Measurements from ENCODE around the gene SH3PXD2B.
A peak's percentile ranks its signal among the peaks of the same experiment; 100 is the strongest.
"Not testable (repeated sequence)": the region's sequence is repeated elsewhere in the genome, so short reads cannot be mapped to it uniquely, and the experiment has no call there.

Gene SH3PXD2B

DNA sequence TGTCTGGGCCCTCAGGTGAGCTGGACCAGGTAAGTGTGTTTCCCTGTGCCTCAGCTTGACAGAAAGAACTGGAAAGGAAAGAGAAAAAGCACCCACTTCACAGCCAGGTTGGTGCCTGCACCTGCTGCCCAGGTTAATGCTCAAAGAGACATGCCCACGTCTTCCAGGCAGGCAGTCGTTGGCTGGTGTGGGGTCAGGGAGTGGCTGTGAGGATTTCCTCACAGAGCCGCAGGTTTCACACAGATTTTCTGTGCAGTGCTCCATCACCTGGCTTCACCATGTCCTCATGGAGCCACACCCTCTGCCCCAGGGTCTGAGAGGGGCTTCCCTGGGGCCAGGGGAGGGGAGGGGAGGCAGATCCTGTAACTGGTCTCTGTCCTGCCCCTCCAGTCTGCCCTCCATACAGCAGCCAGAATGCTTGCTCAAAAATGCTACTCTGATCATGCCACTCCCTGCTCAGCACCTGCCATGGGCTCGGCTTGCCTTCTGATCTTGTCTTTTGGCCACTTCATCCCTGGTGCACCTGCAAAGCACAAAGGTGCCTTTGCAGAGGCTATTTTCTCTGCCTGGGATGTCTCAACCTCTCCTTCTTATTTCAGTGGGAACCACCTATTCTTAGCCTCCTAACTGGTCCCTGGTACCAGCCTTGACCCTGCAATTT, 88.2 kb downstream of the SH3PXD2B start:
- no peak for DNase-seq (ENCODE audit: low read depth)

DNA sequence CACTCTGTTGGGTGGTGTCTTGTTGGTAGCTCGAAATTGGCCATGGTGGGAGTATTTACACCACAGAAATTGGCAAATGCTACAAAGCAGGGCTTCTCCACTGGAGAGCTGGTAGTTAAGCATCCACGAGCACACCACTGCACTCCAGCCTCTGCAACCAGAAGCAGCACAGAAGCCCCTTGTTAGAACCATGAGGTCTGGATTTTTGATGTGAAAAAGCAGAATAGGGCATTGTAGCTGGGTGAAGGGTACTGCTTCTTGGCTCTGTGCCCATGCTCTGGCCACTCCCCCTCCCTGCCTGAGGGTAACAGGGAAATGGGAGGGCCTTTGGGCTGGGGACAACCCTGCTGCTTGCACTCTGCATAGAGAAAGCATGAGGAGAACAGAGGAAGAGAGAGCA, 89.6 kb downstream of the SH3PXD2B start:
- DNase-seq (ENCODE audit: low read depth): no peak

DNA sequence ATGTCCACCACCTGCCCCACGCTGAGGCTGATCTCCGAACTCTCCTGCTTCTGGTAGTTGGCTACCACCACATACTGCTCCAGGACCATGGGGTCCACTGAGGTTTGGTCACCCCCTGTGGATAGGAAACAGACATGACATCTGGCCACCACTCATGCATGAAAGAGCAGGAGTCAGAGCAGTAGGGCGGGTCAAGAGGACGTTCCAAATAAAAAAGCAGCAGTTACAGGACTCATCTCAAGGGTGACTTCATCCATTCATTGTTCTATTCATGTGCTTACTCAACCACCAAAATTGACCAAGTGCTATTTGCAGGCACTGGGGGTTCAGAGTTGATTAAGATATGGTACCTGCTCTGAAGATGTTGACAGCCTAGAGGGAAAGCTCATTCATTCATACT, 91.6 kb downstream of the SH3PXD2B start:
- DNase-seq (ENCODE audit: low read depth): no peak

- peak; percentile 15 for DNase-seq (ENCODE audit: low read depth)
Observed at GRCh38 chr5:172361566-172362238, 92.6 kb downstream of the SH3PXD2B start.

DNA sequence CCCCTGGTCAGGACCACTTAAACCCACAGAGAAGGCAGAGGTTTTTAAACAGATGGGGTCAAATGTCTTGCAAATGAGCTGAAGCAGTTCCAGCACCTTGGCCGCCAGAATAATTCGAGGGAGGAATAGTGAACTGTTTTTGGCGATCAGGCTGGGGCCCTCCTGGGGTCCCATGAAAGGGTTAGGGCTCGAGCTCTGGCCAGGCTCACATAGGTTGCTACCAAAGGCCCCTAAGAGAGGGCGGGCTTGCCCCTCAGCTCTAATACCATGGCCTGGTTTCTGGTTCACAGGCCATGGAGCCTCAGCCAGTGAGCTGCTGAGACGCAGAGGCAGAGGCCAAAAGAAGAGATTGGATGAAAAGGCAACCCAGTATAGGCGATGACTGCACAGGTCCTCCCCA, 96.0 kb downstream of the SH3PXD2B start:
- DNase-seq (ENCODE audit: low read depth): no peak

- DNase-seq (ENCODE audit: low read depth): no peak
Observed at GRCh38 chr5:172356527-172356926, 97.8 kb downstream of the SH3PXD2B start.

DNA sequence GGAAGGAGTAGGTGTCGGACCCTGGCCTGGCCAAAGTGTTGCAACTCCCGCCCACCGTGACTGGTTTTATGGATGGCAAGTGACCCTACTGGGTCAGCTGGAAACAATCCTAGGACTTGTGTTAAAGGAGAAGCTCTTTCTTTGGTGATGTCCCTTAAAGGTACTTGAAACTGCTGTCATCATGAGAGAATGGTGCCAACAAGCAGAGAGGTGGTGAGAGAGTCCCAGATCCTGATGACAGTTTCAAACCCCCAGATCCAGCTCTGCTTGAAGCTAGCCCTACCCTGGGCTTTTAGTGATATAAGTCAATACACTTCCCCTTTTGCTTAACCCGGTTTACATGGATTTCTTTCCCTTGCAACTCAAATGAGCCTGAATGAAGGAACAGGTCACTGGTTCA, 98.3 kb downstream of the SH3PXD2B start:
- DNase-seq (ENCODE audit: low read depth): no peak

DNA sequence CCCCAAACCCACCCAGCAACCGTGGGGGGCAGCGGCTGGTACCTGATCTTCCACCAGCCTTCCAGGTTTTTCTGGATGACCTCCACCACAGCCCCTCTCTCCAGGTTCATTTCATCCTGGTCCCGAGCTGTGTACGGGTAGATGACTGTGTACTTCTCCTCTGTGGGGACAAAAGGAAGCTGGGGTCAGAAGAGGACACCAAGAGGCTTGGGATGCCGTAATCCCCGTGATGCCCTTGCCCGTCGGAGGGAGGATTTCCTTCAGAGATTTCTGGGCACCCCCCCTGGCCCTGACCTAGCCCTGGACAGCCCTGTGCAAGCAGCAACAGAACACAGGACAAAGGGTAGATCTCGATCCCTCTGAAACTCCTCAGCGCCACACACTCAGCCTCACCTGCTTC, 100.5 kb downstream of the SH3PXD2B start:
- no peak for DNase-seq (ENCODE audit: low read depth)

- no peak for DNase-seq (ENCODE audit: low read depth)
Observed at GRCh38 chr5:172353271-172353812, 101.0 kb downstream of the SH3PXD2B start.

DNA sequence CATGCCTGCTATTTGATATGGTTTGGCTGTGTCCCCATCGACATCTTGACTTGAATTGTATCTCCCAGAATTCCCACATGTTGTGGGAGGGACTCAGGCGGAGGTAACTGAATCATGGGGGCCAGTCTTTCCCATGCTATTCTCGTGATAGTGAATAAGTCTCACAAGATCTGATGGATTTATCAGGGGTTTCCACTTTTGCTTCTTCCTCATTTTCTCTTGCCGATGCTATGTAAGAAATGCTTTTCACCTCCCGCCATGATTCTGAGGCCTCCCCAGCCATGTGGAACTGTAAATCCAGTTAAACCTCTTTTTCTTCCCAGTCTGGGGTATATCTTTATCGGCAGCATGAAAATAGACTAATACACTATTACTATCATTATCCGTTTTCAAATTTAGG, 101.8 kb downstream of the SH3PXD2B start:
- not testable (repeated sequence) for DNase-seq (ENCODE audit: low read depth)

- no peak for DNase-seq (ENCODE audit: low read depth)
Observed at GRCh38 chr5:172351240-172351778, 103.0 kb downstream of the SH3PXD2B start.

DNA sequence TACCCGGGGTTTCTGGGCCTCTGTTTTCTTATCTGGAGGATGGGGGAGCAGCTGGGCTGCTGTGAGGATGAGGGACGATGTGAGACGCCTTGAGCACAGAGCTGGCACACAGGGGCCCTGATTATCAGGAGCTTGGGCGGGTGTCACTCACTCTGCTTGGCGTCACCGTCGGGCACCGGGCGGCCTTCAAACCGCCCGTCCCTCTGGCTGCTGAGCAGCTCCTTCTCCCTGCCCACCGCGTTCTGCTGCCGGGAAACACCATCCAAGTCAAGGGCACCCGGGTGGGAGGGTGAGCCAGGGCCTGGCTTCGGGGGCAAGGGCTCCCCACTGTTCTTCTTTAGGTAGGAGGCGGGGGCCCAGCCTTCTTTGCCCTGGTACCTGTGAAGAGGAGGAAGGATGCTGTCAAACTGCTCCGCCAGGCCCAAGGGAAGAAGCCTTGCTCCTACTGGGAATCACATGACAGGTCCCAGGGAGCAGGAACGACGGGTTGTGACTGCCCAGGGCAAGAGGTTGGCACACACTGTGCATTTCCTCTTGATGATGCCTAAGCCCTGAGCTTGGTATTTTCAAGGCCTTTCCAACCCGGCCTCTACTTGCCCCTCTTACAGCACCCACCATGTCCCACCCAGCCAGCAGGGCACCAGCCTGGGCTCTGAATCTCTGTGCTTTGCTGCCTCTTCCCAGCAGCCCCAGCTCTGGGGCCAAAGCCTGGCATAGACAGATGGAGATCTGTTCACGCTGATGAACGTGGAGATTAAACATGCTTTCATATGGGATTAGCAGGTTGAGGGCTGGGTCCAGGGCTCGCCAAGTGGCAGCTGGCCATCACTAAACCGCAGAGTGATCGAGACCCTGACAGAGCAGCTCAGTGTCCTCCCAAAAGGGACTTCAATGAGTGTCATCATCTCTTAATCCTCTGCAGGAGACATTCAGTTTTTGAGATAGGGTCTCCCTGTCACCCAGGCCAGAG, 103.8 kb downstream of the SH3PXD2B start:
- DNase-seq (ENCODE audit: low read depth): no peak

- not testable (repeated sequence) for DNase-seq (ENCODE audit: low read depth)
Observed at GRCh38 chr5:172348733-172349132, 105.6 kb downstream of the SH3PXD2B start.

DNA sequence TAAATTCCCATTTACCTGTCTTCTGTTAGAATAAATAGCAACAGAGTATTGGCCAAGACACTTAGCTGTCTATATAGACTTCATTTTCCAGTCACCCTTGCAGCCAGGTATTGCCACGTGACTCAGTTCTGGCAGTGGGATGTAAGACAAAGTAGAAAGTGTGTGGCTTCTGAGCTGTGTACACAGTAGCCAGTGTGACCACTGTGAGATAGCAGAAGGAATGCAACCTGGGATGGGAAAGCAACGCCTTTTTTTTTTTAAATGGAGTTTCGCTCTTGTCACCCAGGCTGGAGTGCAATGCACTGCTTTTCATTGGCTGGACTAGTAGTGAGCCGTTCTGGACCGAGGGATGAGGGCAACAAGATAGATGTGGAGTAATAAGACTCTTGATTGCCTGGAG, 106.2 kb downstream of the SH3PXD2B start:
- DNase-seq (ENCODE audit: low read depth): no peak

DNA sequence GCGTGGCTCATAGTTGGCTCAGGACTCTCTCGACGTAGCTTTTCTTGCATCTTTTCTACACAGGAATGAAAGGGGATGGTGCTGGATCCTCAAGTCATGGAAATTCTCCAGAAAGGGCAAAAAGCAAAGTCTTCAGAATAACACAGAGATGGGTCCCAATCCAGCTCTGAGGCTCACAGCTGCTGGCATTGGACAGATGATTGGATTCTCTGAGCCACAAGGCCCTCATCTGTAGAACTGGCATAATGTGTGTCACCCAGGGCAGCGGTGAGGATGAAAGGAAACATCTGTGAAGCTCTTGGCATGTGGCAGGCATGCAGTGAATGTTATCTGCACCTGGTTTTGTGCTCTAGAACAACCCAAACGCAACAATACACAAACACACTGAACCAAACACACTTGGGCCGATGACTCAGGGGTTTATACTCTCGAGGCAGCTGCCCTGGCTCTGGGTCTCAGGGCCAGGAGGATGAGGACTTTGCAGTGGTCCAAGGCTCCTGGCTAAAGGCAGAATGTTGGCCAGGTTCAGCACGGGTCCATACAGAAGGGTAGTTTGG, 106.8 kb downstream of the SH3PXD2B start:
- DNase-seq (ENCODE audit: low read depth): no peak

DNA sequence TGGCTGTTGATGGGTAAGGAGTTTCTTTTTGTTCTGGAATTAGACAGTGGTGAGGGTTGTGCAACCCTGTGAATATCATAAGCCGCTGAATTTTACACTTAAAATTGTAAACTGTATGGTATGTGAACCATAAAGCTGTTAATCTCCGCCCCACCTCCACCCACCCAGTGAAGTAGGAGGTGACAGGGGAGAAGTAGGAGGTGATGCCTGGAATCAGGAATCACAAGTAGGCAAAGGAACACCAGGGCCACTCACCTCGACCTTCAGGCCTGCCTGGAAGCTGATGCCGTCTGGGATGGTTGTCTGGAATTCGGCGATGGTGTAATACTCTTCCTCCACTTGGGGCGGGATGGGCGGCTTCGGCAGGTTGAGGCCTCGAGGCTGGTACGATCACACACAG, 108.4 kb downstream of the SH3PXD2B start:
- DNase-seq (ENCODE audit: low read depth): no peak

DNA sequence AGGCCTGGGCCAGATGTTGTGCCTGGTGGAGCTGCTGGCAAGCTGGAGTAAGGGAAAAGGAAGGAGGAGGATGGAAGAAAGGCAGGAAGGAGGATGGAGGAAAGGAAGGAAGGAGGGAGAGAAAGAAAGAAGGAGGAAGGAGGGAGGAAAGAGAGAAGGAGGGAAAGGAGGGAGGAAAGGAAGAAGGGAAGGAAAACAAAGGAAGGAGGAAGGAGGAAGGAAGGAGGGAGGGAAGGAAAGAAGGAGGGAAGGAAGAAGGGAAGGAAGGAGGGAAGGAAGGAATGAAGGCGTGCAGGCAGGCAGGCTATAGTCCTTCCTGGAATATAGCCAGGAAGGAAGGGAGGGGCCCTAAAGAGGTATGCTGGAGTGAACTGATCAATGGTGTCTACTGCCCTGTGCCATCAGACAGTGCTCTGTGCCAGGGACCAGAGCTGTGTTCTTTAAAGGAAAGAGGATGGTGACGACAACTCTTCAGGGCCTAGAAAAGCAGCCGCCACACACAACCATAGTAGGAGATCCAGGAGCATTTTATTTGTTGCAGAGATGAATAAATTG, 109.4 kb downstream of the SH3PXD2B start:
- no peak for DNase-seq (ENCODE audit: low read depth)

DNA sequence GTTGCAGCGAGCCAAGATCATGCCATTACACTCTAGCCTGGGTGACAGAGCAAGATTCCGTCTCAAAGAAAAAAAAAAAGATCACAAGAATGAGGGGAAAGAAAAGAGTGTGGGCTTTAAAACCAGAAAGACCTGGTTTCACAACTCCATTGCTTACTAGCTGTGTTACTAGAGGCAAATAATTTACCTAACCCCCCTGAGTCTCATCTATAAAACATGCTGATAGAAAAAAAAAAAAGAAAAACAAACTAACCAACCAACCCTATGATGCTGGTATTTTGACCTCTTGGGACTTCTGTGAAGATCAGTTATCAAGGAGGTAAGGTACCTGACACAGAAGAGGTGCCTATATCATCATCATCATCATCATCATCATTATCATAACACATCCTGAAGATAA, 110.6 kb downstream of the SH3PXD2B start:
- DNase-seq (ENCODE audit: low read depth): no peak

DNA sequence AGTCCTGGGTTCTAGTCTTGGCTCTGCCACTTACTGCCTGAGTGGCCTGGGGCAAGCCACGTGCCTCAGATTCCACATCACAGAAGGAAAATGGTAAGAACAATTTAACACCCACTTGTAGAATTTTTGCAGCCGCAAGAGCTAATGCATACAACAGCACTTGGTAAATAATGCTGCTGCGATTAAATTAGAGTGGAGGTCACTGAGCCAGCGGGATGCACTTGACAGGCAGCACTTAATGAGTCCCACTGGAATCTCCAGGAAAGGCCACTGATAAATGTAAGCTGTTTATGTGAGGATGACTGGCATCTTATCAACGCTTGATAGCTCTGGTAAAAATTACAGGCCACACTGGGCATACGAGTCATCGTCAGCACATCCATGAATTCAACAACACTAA, 111.4 kb downstream of the SH3PXD2B start:
- no peak for DNase-seq (ENCODE audit: low read depth)

DNA sequence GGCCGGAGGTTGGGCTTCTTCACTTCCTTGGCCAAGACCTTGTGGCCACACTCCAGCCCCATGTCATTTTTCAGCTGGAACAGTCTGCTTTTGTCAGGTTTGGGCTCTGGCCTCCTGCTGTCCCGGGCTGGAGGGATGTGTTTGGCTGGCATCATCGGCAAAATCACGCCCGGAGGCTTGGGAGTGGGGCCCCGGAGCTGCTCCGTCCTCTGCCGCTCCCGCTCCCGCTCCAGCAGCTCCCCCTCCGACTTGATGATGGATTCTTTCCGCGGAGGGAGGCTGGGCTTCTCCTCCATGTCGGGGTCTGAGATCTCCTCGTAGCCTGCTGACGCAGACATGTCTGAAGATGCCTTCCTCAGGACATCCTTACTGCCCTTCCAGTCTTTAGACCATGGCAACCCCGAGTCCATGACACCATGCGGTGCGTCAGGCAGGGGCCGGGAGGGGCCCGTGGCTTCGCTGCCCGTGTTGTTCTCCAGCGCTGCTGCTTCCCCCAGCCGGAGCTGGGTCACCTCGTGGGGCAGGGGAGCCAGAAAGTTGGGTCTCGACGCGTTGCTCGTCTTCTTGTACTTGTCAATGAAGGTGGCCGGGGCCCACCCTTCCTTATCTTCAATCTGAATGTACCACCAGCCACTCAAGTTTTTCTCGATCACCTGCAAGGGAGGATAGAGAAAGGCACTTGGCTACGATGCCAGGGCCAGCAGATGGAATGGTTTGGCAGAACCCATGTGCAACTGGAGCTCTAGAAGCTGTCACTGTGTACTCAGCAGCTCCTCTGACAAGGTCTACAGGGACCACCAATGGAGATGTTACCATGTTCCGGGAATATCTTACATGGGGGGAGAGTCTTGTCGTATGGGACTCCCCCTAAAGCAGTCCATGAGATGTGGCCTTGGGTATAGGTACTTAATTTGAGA, 114.8 kb downstream of the SH3PXD2B start:
- no peak for DNase-seq (ENCODE audit: low read depth)
